NAMALWA (cell line): ENCODE measurements around the gene ZNF460.
A peak's percentile ranks its signal among the peaks of the same experiment; 100 is the strongest.
"Not testable (repeated sequence)": the region's sequence is repeated elsewhere in the genome, so short reads cannot be mapped to it uniquely, and the experiment has no call there.

Experiments
- DNase-seq: peaks from one replicate; pipeline ENCODE4 v3.0.0-alpha.2; 2015; ENCODE audit warnings: low spot score

ZNF460 gene

DNA sequence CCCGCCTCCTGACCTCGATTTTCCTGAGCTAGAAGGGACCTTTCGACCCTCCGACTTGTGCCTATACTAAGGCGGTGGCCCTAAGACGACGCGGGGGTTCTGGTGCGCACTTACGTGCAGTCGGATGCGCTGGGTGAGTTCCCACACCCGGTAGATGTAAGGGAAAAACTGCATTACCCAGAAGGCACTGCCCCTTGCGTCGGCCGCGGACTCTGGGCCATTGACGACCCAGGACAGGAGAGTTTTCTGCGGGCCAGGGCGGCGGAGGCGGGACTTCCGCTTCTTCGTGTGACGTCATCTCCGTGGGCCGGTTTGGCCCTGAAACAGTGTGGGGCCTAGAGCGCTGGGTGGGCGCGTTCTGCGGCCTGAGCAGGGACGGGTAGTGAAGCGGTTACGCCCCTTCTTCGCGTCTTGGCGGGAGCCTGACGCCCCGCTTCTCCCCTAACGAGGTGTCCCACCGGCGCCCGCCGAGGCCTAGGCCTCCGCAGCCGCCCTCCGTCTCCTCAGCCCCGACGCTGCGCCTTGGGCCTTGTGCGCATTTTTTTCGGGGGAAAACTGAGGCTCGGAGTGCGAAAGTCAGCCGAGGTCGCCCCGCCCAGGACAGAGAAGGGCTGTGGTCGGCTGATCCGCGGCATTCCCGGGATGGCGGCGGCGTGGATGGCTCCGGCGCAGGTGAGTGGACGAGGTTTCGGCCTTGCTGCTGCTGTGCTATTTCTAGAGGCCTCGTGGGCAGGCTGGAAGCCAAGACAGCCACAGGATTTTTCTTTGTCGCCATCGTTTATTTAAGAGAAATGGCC, at the start of gene ZNF460:
Gene ZNF460 (plus strand): TSS at position 321 of the 797 bp plus-strand sequence. CDS start 322 bp downstream, at position 643.
- DNase-seq: peak; percentile 98

GRCh38 chr19:57231686-57232085, 48.6 kb upstream of the ZNF460 start:
- no peak for DNase-seq

DNA sequence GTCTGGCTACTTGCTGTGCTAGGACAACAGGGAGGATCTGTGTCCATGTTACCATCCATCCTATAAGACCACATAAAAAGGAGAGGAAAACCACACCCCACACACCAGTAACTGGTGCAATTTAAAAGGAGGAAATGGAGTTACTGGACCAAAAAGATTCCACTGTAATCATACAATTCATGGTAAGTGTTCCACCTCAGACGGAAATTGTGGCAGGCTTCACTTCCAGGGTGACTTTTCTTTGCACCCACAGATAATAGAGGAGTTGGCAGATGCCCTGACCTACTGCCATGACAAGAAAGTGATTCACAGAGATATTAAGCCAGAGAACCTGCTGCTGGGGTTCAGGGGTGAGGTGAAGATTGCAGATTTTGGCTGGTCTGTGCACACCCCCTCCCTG, 47.1 kb upstream of the ZNF460 start:
- DNase-seq: no peak

- no peak for DNase-seq
Observed at GRCh38 chr19:57239982-57240310, 40.3 kb upstream of the ZNF460 start.

GRCh38 chr19:57240311-57241090, 39.8 kb upstream of the ZNF460 start, which contains the start of gene ZNF805:
TSS of gene ZNF805 (plus strand) at chr19:57240632. CDS start at chr19:57240892, 260 bp downstream.
- DNase-seq: peak; percentile 96

DNA sequence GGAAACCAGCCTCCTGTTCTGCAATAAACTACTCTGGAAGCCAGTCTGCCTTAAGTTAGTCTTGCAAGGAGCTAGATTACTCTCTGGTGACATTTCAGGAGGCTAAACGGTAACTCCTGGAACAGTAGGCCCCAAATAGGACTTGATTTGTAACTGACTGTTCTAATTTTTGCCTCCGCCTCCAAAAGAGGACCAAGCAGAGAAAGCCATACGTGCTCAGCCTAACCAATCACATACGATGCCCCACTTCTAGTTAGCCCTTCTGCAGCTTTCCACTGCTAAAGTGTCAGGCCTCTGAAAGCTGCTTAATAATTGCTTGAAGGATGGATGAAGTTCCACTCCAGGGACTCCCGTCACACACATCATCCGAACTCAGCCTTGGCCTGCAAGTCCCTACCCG, 39.1 kb upstream of the ZNF460 start:
- peak; percentile 30 for DNase-seq

DNA sequence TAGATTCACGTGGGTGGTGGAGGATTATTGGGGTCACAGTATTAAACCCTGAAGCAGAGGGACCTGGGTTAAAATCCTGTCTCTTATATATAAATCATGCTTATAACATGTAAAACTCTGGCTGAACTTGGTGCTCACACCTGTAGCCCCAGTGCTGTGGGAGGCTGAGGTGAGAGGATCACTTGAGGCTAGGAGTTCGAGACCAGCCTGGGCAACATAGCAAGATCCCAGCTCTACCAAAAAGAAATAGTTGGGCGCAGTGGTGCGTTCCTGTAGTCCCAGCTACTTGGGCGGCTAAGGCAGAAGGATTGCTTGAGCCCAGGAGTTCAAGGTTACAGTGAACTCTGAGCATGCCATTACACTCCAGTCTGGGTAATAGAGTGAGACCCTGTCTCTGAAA, 37.5 kb upstream of the ZNF460 start:
- DNase-seq: no peak

- DNase-seq: no peak
Observed at GRCh38 chr19:57244513-57244912, 35.8 kb upstream of the ZNF460 start.

- DNase-seq: no peak
Observed at GRCh38 chr19:57245066-57245465, 35.2 kb upstream of the ZNF460 start.

DNA sequence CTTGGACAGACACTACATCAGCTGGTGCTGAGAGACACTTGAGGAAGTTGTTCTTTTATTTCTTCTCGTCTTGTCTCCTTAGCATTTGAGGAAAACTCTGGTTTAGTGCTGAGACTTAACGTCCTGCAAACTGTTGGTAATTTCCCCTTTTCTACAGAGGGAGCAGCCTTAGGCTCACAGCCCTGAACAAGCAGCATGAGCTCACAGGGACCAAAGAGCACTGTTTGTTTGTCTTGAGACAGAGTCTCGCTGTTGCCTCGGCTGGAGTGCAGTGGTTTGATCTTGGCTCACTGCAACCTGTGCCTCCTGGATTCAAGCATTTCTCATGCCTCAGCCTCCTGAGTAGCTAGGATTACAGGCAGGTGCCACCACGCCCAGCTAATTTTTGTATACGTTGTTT, 34.3 kb upstream of the ZNF460 start:
- no peak for DNase-seq

GRCh38 chr19:57248646-57249045, 31.6 kb upstream of the ZNF460 start:
- DNase-seq: no peak

GRCh38 chr19:57249329-57249728, 31.0 kb upstream of the ZNF460 start:
- no peak for DNase-seq

GRCh38 chr19:57253767-57254166, 26.5 kb upstream of the ZNF460 start:
- DNase-seq: not testable (repeated sequence)

GRCh38 chr19:57262044-57262443, 18.2 kb upstream of the ZNF460 start:
- no peak for DNase-seq

DNA sequence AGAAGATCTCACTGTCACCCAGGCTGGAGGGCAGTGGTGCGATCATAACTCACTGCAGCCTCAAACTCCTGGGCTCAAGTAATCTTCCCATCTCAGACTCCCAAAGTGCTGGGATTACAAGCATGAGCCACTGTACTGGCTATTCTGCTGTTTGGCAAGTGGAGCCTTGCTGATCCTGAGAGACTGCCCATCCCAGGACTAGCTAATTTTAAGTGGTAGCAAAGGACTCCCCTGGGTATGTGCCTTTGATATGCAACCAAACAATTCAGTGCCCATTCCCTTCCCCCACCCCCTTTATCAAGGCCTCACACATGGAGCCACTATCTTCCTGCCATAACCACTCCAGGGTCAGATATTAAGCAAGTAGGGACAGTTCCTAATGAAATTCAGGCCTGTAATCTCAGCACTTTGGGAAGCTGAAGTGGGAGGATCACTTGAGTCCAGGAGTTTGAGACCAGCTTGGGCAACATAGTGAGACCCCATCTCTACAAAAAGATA, 17.0 kb upstream of the ZNF460 start:
- DNase-seq: no peak

DNA sequence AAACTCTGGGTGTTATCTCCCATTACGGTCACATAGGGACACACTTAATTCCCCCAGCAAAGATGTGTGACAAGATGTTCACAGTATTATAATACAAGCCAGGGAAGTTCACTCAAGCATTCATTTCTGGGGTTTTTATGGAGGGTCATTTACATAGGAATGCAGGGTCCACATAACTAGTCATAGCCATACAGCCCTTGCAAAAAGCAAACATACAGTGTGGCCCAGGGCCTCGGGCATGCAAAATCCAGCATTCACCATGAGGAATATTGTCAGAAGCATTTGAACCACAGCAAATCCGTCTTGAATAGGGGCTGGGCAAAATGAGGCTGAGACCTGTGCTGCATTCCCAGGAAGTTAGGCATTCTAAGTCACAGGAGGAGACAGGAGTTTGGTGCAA, 13.0 kb upstream of the ZNF460 start:
- DNase-seq: no peak

DNA sequence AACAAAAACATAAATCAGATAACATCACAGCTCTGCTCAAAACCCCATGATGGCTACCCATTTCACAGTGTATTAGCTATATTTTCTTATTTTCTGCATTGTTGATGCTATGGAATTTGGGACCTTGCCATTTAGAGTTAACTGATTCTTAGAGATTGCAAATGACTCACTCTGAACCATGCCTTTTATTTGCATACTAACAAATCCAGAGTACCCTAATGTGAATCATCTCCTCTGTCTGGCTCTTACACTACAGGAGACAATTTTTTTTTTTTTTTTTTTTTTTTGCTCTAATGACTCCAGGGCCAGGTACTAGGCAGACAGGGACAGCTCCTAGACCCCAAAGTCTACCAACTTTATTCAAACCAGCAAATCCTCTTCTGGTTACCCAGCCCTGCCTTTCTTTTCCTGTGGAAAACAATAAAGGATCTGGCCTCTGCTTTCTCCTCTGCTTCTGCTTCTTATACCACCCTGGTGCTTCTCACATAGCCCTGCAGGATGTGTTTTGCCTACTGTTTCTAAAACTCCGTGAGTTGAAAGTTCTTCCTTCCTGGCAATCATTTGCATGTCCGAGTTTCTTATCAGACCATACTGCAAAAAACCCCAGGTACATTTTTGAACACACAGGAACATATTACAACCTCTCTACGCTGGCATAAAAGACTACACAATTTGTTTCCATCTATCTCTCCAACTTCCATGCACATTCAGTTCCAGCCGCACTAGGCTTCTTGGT, 10.6 kb upstream of the ZNF460 start:
- DNase-seq: peak; percentile 26

DNA sequence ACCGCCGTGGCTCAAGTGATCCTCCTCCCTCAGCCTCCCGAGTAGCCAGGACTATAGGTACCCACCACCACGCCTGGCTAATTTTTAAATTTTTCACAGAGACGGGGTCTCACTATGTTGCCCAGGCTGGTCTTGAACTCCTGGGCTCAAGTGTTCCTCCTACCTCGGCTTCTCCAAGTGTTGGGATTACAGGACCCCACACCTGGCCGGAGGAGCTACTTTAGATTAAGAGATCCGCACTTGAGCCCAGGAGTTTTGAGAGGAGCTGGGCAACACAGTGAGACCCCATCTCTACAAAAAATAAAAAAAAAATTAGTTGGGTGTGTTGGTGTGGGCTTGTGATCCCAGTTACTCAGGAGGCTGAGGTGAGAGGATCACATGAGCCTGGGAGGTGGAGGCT, 9.0 kb upstream of the ZNF460 start:
- no peak for DNase-seq

GRCh38 chr19:57273014-57273413, 7.3 kb upstream of the ZNF460 start:
- no peak for DNase-seq

DNA sequence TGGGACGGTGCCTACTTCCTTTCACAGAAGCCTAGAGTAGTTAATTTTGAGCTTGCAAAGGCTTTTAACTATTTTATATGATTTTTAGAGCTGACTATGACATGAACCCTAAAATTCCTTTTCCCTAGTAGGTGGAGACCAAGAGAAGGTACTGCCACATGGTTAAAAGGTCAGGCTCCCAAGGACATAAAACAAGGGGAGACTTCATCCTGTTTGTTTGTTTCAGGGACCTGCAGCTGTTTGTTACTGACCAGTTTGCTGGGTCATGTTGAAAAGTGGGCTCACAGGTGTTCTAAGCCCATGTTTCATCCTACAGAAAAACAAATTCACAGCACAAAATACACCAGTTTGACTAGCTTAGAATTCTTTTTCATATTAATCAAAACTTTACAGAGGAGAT, 3.9 kb upstream of the ZNF460 start:
- no peak for DNase-seq

DNA sequence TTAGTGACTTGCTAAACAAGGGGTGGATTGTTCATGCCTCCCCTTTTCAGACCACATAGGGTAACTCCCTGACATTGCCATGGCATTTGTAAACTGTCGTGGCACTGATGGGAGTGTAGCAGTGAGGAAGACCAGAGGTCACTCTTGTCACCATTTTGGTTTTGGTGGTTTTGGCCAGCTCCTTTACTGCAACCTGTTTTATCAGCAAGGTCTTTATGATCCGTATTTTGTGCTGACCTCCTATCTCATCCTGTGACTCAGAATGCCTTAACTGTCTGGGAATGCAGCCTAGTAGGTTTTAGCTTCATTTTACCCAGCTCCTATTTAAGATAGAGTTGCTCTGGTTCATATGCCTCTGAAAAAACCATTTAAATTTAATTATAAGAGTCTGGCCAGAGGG, 1.8 kb upstream of the ZNF460 start:
- not testable (repeated sequence) for DNase-seq

GRCh38 chr19:57279418-57280164, 694 bp upstream of the ZNF460 start:
- peak; percentile 95 for DNase-seq
